Measurements from ENCODE around the gene ANAPC5. TPM values are rescaled to one million over a fixed set of nuclear protein-coding genes. Genes with fewer than 3 reads are reported as not detected.
"Not testable (repeated sequence)": the region's sequence is repeated elsewhere in the genome, so short reads cannot be mapped to it uniquely, and the experiment has no call there.

The ANAPC5 gene
- total RNA-seq, 4 donors from 2014 or later = 79.7 to 243 (median 107) TPM

GRCh38 chr12:121304306-121304705 is 47.9 kb downstream of the ANAPC5 start:
- H3K27ac ChIP-seq = no peak overlapping the region
- H3K9me3 ChIP-seq = no peaks in the 10 kb centered on the region
- TF ChIP-seq POLR2A (IDR thresholded peaks at IDR 0.05) (no peak), CTCF (IDR thresholded peaks at IDR 0.05) (no peak)
- no peak overlapping the region for H3K4me3 ChIP-seq
- H3K36me3 ChIP-seq = no peaks in the 10 kb centered on the region
- H3K27me3 ChIP-seq = no peaks in the 10 kb centered on the region
- no peaks in the 10 kb centered on the region for H3K4me1 ChIP-seq
- intact Hi-C loops (cut with DNase I; ENCODE audit: low total_unique reads) = no loop called here
- no peak for DNase-seq

- Histone ChIP-seq H3K4me1 (no peaks in the 10 kb centered on the region), H3K9me3 (no peaks in the 10 kb centered on the region), H3K27ac (no peak overlapping the region), H3K4me3 (no peak overlapping the region), H3K36me3 (no peaks in the 10 kb centered on the region), H3K27me3 (no peaks in the 10 kb centered on the region)
- TF ChIP-seq CTCF (IDR thresholded peaks at IDR 0.05) (no peak), POLR2A (IDR thresholded peaks at IDR 0.05) (no peak)
- DNase-seq = no peak
- intact Hi-C loops (cut with DNase I; ENCODE audit: low total_unique reads) = no loop called here
Observed at GRCh38 chr12:121301876-121302275, 50.3 kb downstream of the ANAPC5 start.

- Histone ChIP-seq H3K9me3 (no peaks in the 10 kb centered on the region), H3K27ac (no peak overlapping the region), H3K4me1 (peaks cover 0 to 6% of the 10 kb centered on the region in 2 donors), H3K4me3 (no peak overlapping the region), H3K27me3 (no peaks in the 10 kb centered on the region), H3K36me3 (no peaks in the 10 kb centered on the region)
- no peak for DNase-seq
- TF ChIP-seq CTCF (IDR thresholded peaks at IDR 0.05) = no peak
- no peak for TF ChIP-seq POLR2A (IDR thresholded peaks at IDR 0.05)
- intact Hi-C loops (cut with DNase I; ENCODE audit: low total_unique reads) = no loop called here
Observed at GRCh38 chr12:121300083-121300819, 52.0 kb downstream of the ANAPC5 start.

- Histone ChIP-seq H3K4me1 (peaks cover 0 to 11% of the 10 kb centered on the region in 2 donors), H3K36me3 (no peaks in the 10 kb centered on the region), H3K4me3 (no peak overlapping the region), H3K27ac (no peak overlapping the region), H3K9me3 (no peaks in the 10 kb centered on the region), H3K27me3 (no peaks in the 10 kb centered on the region)
- TF ChIP-seq POLR2A (IDR thresholded peaks at IDR 0.05) = no peak
- TF ChIP-seq CTCF (IDR thresholded peaks at IDR 0.05) = no peak
- no peak for DNase-seq
- intact Hi-C loops (cut with DNase I; ENCODE audit: low total_unique reads) = no loop called here
Observed at GRCh38 chr12:121299662-121300061, 52.5 kb downstream of the ANAPC5 start.

GRCh38 chr12:121298411-121298810 is 53.8 kb downstream of the ANAPC5 start:
- DNase-seq = not testable (repeated sequence)

More at GRCh38 chr12:121298411-121298810, 53.8 kb downstream of the ANAPC5 start:
- H3K36me3 ChIP-seq; intact Hi-C loops (cut with DNase I; ENCODE audit: low total_unique reads); H3K9me3 ChIP-seq; H3K27me3 ChIP-seq; H3K4me3 ChIP-seq: not testable (repeated sequence)
- H3K27ac ChIP-seq = peak overlapping the region in 1 of 2 donors; percentile 93
- peaks cover 0 to 12% of the 10 kb centered on the region in 2 donors for H3K4me1 ChIP-seq

All from uterus (tissue), 4 donors.